Type B pancreatic cell (in vitro differentiated cells): ENCODE measurements around the gene IFRD2. TPM values are rescaled to one million over a fixed set of nuclear protein-coding genes. Genes with fewer than 3 reads are reported as not detected.

ENCODE experiments used
- DNase-seq: peaks from one replicate; pipeline ENCODE4 v3.0.0; 2021; ENCODE audit warnings: mixed read lengths; ENCODE audit not compliant: unreplicated experiment; ENCODE audit errors: extremely low spot score
- H3K27ac Mint-ChIP-seq: 2 replicates; pipeline ENCODE4 v1.8.0; 2021; ENCODE audit warnings: mild to moderate bottlenecking, mixed read lengths
- H3K27me3 Mint-ChIP-seq: 2 replicates; pipeline ENCODE4 v1.8.0; 2021; ENCODE audit warnings: mixed read lengths
- H3K36me3 Mint-ChIP-seq: 2 replicates; pipeline ENCODE4 v1.8.0; 2021; ENCODE audit warnings: mixed read lengths
- H3K4me1 Mint-ChIP-seq: one replicate; pipeline ENCODE4 v1.8.0; 2021; ENCODE audit warnings: mixed read lengths; ENCODE audit not compliant: unreplicated experiment
- H3K4me3 Mint-ChIP-seq: 2 replicates; pipeline ENCODE4 v1.8.0; 2021; ENCODE audit warnings: mild to moderate bottlenecking, mixed read lengths
- H3K9me3 Mint-ChIP-seq: 2 replicates; pipeline ENCODE4 v1.8.0; 2021; ENCODE audit warnings: mixed read lengths
- CTCF ChIP-seq: fragments of 200-600 bp; sonication (generic); conservative IDR thresholded peaks from 2 replicates; pipeline ENCODE4 v1.5.0; 2021; ENCODE audit warnings: antibody characterized with exemption, mild to moderate bottlenecking
- total RNA-seq: library from RNA; stranded (reverse); gene quantifications from 2 replicates; pipeline ENCODE4 v1.2.1, GENCODE V29; 2021; ENCODE audit warnings: low replicate concordance

IFRD2 gene
- total RNA-seq, 1 donor from 2014 or later, result 80.5 TPM

- DNase-seq, result no peak
- no peak for TF ChIP-seq CTCF
- Mint-ChIP-seq H3K27ac (peak overlapping the region; percentile 98), H3K9me3 (no peaks in the 10 kb centered on the region), H3K36me3 (peaks cover 15% of the 10 kb centered on the region), H3K4me3 (peak overlapping the region; percentile 95), H3K27me3 (no peaks in the 10 kb centered on the region), H3K4me1 (peaks cover 32% of the 10 kb centered on the region)
These were observed 27.1 kb upstream of the IFRD2 start for GRCh38 chr3:50319181-50319893.

GRCh38 chr3:50318615-50319014, 26.4 kb upstream of the IFRD2 start:
- TF ChIP-seq CTCF, result no peak
- Mint-ChIP-seq H3K9me3 (no peaks in the 10 kb centered on the region), H3K27me3 (no peaks in the 10 kb centered on the region), H3K36me3 (peaks cover 21% of the 10 kb centered on the region), H3K4me3 (peak overlapping the region; percentile 77), H3K4me1 (peaks cover 32% of the 10 kb centered on the region), H3K27ac (peak overlapping the region; percentile 98)
- DNase-seq, result no peak

- Mint-ChIP-seq H3K4me3 (peak overlapping the region; percentile 77), H3K9me3 (no peaks in the 10 kb centered on the region), H3K27me3 (no peaks in the 10 kb centered on the region), H3K27ac (peak overlapping the region; percentile 98), H3K36me3 (peaks cover 22% of the 10 kb centered on the region), H3K4me1 (peaks cover 32% of the 10 kb centered on the region)
- no peak for DNase-seq
- no peak for TF ChIP-seq CTCF
These were observed 25.9 kb upstream of the IFRD2 start for GRCh38 chr3:50318163-50318562.

- Mint-ChIP-seq H3K9me3 (no peaks in the 10 kb centered on the region), H3K4me1 (peaks cover 32% of the 10 kb centered on the region), H3K27ac (peak overlapping the region; percentile 100), H3K27me3 (no peaks in the 10 kb centered on the region), H3K36me3 (peaks cover 22% of the 10 kb centered on the region), H3K4me3 (peak overlapping the region; percentile 81)
- DNase-seq, result no peak
- TF ChIP-seq CTCF, result no peak
These were observed 25.1 kb upstream of the IFRD2 start for GRCh38 chr3:50317300-50317699.

GRCh38 chr3:50316657-50317242, 24.5 kb upstream of the IFRD2 start:
- Mint-ChIP-seq H3K27ac (peak overlapping the region; percentile 100), H3K4me3 (peak overlapping the region; percentile 81)

More at GRCh38 chr3:50316657-50317242, 24.5 kb upstream of the IFRD2 start:
- H3K27me3 Mint-ChIP-seq, result no peaks in the 10 kb centered on the region
- peaks cover 32% of the 10 kb centered on the region for H3K4me1 Mint-ChIP-seq
- DNase-seq, result no peak
- H3K36me3 Mint-ChIP-seq, result peaks cover 22% of the 10 kb centered on the region
- no peaks in the 10 kb centered on the region for H3K9me3 Mint-ChIP-seq
- TF ChIP-seq CTCF, result no peak
